ENCODE data around the gene IGDCC3.
"Not testable (repeated sequence)": the region's sequence is repeated elsewhere in the genome, so short reads cannot be mapped to it uniquely, and the experiment has no call there.

The IGDCC3 gene

GRCh38 chr15:65370885-65371284 lies 6.9 kb downstream of the IGDCC3 start:
- DNase-seq (ENCODE audit: low read depth), result no peak

GRCh38 chr15:65369651-65370050 lies 8.2 kb downstream of the IGDCC3 start:
- DNase-seq (ENCODE audit: low read depth), result no peak

GRCh38 chr15:65369212-65369547 lies 8.6 kb downstream of the IGDCC3 start:
- DNase-seq (ENCODE audit: low read depth), result no peak

GRCh38 chr15:65368302-65369211 lies 9.2 kb downstream of the IGDCC3 start:
- no peak for DNase-seq (ENCODE audit: low read depth)

- no peak for DNase-seq (ENCODE audit: low read depth)
Observed at GRCh38 chr15:65366122-65366892, 11.5 kb downstream of the IGDCC3 start.

- no peak for DNase-seq (ENCODE audit: low read depth)
Observed at GRCh38 chr15:65365229-65365628, 12.6 kb downstream of the IGDCC3 start.

- DNase-seq (ENCODE audit: low read depth), result no peak
Observed at GRCh38 chr15:65363766-65364165, 14.0 kb downstream of the IGDCC3 start.

- no peak for DNase-seq (ENCODE audit: low read depth)
Observed at GRCh38 chr15:65363306-65363705, 14.5 kb downstream of the IGDCC3 start.

GRCh38 chr15:65362491-65362890 lies 15.3 kb downstream of the IGDCC3 start:
- DNase-seq (ENCODE audit: low read depth), result no peak

- no peak for DNase-seq (ENCODE audit: low read depth)
Observed at GRCh38 chr15:65361708-65362459, 15.9 kb downstream of the IGDCC3 start.

- no peak for DNase-seq (ENCODE audit: low read depth)
Observed at GRCh38 chr15:65360506-65360905, 17.3 kb downstream of the IGDCC3 start.

GRCh38 chr15:65355988-65356353 lies 21.8 kb downstream of the IGDCC3 start:
- DNase-seq (ENCODE audit: low read depth), result no peak

- no peak for DNase-seq (ENCODE audit: low read depth)
Observed at GRCh38 chr15:65355173-65355987, 22.4 kb downstream of the IGDCC3 start.

- DNase-seq (ENCODE audit: low read depth), result no peak
Observed at GRCh38 chr15:65354835-65355172, 23.0 kb downstream of the IGDCC3 start.

- DNase-seq (ENCODE audit: low read depth), result not testable (repeated sequence)
Observed at GRCh38 chr15:65351972-65352371, 25.8 kb downstream of the IGDCC3 start.

- no peak for DNase-seq (ENCODE audit: low read depth)
Observed at GRCh38 chr15:65349338-65349737, 28.5 kb downstream of the IGDCC3 start.

GRCh38 chr15:65347756-65348155 lies 30.0 kb downstream of the IGDCC3 start:
- not testable (repeated sequence) for DNase-seq (ENCODE audit: low read depth)

GRCh38 chr15:65346856-65347598 lies 30.8 kb downstream of the IGDCC3 start:
- DNase-seq (ENCODE audit: low read depth), result no peak

- DNase-seq (ENCODE audit: low read depth), result no peak
Observed at GRCh38 chr15:65344914-65345275, 32.9 kb downstream of the IGDCC3 start.

- no peak for DNase-seq (ENCODE audit: low read depth)
Observed at GRCh38 chr15:65344214-65344913, 33.4 kb downstream of the IGDCC3 start.

Measured in T-helper 22 cell (primary cell).